Activated CD4-positive, alpha-beta T cell treated with anti-CD3 and anti-CD28 coated beads, Interleukin-10, Interleukin-2, amounts not matched to agents 100 ng/mL and 50 ng/mL, durations not matched to agents 16 hours and 8 hours (primary cell): ENCODE measurements around the gene RHBDL1.

Source experiments
- DNase-seq: peaks from one replicate; pipeline ENCODE4 v3.0.0-alpha.2; 2020

Gene RHBDL1

GRCh38 chr16:722835-723633 is 47.6 kb downstream of the RHBDL1 start:
- no peak for DNase-seq

GRCh38 chr16:723695-724094 is 48.2 kb downstream of the RHBDL1 start:
- no peak for DNase-seq

- no peak for DNase-seq
These were observed 48.9 kb downstream of the RHBDL1 start for GRCh38 chr16:724188-725040.

- no peak for DNase-seq
These were observed 49.5 kb downstream of the RHBDL1 start for GRCh38 chr16:725041-725376.

GRCh38 chr16:725463-726187 is 50.2 kb downstream of the RHBDL1 start:
- DNase-seq: no peak

GRCh38 chr16:726188-726437 is 50.6 kb downstream of the RHBDL1 start:
- no peak for DNase-seq

GRCh38 chr16:726438-727290 is 51.2 kb downstream of the RHBDL1 start, which contains the start of the genes CCDC78 and HAGHL:
TSS of gene CCDC78 (minus strand) at chr16:726443. CDS start at chr16:726367, 76 bp downstream.
TSS of gene HAGHL (plus strand) at chr16:727106. CDS start at chr16:727510, 404 bp downstream.
- DNase-seq: peak; percentile 72

GRCh38 chr16:727291-727977 is 52.0 kb downstream of the RHBDL1 start:
- peak; percentile 39 for DNase-seq
